Lower lobe of right lung (tissue), 2 donors: ENCODE results near the gene MEGF9. TPM values are rescaled to one million over a fixed set of nuclear protein-coding genes. Genes with fewer than 3 reads are reported as not detected.

Experiments used
- ATAC-seq, 2 donors: fragments of 200-7000 bp; cut with Tn5 transposase; one replicate each; pipeline ENCODE4 v1.9.1; 2020 to 2022; ENCODE audit warnings: mild to moderate bottlenecking in 2 of 2, moderate library complexity in 2 of 2
- DNase-seq: peaks from one replicate; pipeline ENCODE4 v3.0.0-alpha.2; 2020
- H3K27ac ChIP-seq: fragments of 200-600 bp; one replicate; pipeline ENCODE4 v1.8.0; 2022
- H3K27me3 ChIP-seq: fragments of 200-600 bp; one replicate; pipeline ENCODE4 v1.8.0; 2022; ENCODE audit warnings: low read depth
- H3K36me3 ChIP-seq: fragments of 200-600 bp; one replicate; pipeline ENCODE4 v1.8.0; 2022; ENCODE audit warnings: mild to moderate bottlenecking
- H3K4me1 ChIP-seq: fragments of 200-600 bp; one replicate; pipeline ENCODE4 v1.8.0; 2022
- H3K4me3 ChIP-seq: fragments of 200-600 bp; one replicate; pipeline ENCODE4 v1.8.0; 2022; ENCODE audit warnings: mild to moderate bottlenecking
- H3K9me3 ChIP-seq: fragments of 200-600 bp; one replicate; pipeline ENCODE4 v1.8.0; 2022
- intact Hi-C: fragments of 100-400 bp; cut with DNase I; formaldehyde crosslinking; loops from one replicate; pipeline ENCODE4 v1.11.0; 2022
- total RNA-seq: library from RNA; stranded (reverse); fragmentation: NEBNext Ultra II Directional; extraction: Animal tissue kit (Norgen Biotek cat#: 25700); gene quantifications from one replicate; pipeline ENCODE4 v1.2.1, GENCODE V29; 2021
- TF ChIP-seq, protein P1 (sequence below): fragments of 200-600 bp; IDR thresholded peaks from one replicate; pipeline ENCODE4 v1.8.0; 2022; ENCODE audit warnings: antibody characterized with exemption, mild to moderate bottlenecking
- donor health status: DM: no; HTN: yes; CAD: no; lungs with severe emphysema.

Gene MEGF9
- total RNA-seq, 1 donor from 2014 or later, result 71.1 TPM

DNA sequence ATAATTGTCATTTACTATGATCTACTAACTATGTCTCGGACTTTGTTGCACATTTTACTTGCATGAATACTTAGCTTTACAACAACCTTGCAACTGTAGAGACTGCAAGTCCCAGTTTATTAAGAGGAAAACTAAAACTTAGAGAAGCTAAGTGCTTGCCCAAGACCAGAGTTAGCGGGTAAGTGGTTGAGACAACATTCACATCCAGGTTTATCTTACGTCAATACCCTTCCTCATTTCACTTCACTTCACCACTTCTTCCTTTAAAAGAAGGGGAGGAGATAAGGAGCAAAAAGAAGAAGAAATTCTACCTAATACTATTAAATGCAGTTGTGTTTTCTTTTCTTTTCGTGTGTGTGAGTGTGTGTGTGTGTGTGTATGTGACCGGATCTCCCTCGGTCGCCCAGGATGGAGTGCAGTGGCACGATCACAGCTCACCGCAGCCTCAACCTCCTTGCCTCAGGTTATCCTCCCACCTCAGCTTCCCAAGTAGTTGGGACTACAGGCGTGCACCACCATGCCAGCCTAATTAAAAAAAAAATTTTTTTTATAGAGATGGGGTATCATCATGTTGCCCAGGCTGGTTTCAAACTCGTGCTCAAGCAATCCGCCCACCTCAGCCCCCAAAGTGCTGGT is 37.4 kb downstream of the MEGF9 start:
- H3K4me3 ChIP-seq, result no peak overlapping the region
- ATAC-seq, result peak; percentile 71 to 87
- H3K4me1 ChIP-seq, result peaks cover 17% of the 10 kb centered on the region
- H3K9me3 ChIP-seq, result no peaks in the 10 kb centered on the region
- intact Hi-C loops, result no loop called here
- H3K27me3 ChIP-seq, result no peaks in the 10 kb centered on the region
- no peak for DNase-seq
- no peak overlapping the region for H3K27ac ChIP-seq
- H3K36me3 ChIP-seq, result no peaks in the 10 kb centered on the region
- TF ChIP-seq, protein P1, sequence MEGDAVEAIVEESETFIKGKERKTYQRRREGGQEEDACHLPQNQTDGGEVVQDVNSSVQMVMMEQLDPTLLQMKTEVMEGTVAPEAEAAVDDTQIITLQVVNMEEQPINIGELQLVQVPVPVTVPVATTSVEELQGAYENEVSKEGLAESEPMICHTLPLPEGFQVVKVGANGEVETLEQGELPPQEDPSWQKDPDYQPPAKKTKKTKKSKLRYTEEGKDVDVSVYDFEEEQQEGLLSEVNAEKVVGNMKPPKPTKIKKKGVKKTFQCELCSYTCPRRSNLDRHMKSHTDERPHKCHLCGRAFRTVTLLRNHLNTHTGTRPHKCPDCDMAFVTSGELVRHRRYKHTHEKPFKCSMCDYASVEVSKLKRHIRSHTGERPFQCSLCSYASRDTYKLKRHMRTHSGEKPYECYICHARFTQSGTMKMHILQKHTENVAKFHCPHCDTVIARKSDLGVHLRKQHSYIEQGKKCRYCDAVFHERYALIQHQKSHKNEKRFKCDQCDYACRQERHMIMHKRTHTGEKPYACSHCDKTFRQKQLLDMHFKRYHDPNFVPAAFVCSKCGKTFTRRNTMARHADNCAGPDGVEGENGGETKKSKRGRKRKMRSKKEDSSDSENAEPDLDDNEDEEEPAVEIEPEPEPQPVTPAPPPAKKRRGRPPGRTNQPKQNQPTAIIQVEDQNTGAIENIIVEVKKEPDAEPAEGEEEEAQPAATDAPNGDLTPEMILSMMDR, result no peak

GRCh38 chr9:120668399-120668798 is 45.9 kb downstream of the MEGF9 start:
- Histone ChIP-seq H3K27ac (no peak overlapping the region), H3K9me3 (no peaks in the 10 kb centered on the region), H3K4me3 (no peak overlapping the region), H3K36me3 (no peaks in the 10 kb centered on the region), H3K27me3 (no peaks in the 10 kb centered on the region), H3K4me1 (peaks cover 22% of the 10 kb centered on the region)
- TF ChIP-seq, protein P1, result no peak
- DNase-seq (no peak), ATAC-seq (no peak)
- intact Hi-C loops, result no loop called here

DNA sequence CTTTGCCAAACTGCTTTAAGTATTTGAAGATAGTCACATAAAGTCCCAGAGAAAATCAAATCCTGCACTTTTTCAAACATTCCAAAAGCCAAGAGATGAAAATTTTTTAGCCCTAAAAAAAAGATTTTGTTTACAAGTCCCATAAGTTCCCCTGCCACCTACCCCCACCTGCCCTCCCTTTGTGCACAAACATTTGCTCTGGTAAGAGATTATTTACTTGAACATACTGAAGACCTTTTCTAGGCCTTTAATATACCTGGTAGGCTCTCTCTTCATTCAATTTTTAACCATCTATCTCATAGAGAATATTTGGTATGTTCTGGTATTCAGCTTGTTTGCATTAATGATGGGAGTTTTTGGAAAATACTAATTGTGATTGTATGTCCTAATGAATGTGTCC is 50.3 kb downstream of the MEGF9 start:
- DNase-seq (no peak), ATAC-seq (peak in 1 of 2 donors; percentile 31)
- TF ChIP-seq, protein P1, result no peak
- no peaks in the 10 kb centered on the region for H3K9me3 ChIP-seq
- intact Hi-C loops, result no loop called here
- H3K27ac ChIP-seq, result no peak overlapping the region
- H3K4me3 ChIP-seq, result no peak overlapping the region
- H3K4me1 ChIP-seq, result peaks cover 30% of the 10 kb centered on the region
- no peaks in the 10 kb centered on the region for H3K27me3 ChIP-seq
- H3K36me3 ChIP-seq, result peaks cover 4% of the 10 kb centered on the region

- peaks cover 30% of the 10 kb centered on the region for H3K4me1 ChIP-seq
- intact Hi-C loops, result no loop called here
These were observed 50.9 kb downstream of the MEGF9 start for GRCh38 chr9:120663380-120663779.

DNA sequence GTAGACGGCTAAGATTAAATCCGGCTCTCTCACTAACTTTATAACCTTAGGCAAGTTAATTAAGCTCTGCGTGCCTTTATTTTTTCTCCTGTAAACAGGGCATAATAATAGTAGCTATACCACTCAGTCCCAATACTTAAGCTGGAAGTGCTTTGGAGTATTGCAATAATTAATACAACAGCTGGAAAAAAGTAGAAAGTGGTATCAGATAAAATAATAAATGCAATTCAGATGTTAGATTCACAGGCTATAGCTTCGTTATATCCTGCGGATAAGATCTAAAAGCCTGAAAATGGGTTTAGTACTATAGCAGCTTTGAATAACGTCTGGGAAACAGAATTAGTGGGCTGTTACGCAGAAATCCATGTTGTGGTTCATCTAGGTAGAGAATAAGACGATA is 51.8 kb downstream of the MEGF9 start:
- TF ChIP-seq, protein P1, result no peak
- no peak for DNase-seq
- ATAC-seq, result no peak
- no peak overlapping the region for H3K4me3 ChIP-seq
- H3K4me1 ChIP-seq, result peaks cover 30% of the 10 kb centered on the region
- intact Hi-C loops, result no loop called here
- no peak overlapping the region for H3K27ac ChIP-seq
- no peaks in the 10 kb centered on the region for H3K9me3 ChIP-seq
- no peaks in the 10 kb centered on the region for H3K27me3 ChIP-seq
- peaks cover 9% of the 10 kb centered on the region for H3K36me3 ChIP-seq

More at GRCh38 chr9:120663380-120663779, 50.9 kb downstream of the MEGF9 start:
- H3K27ac ChIP-seq, result no peak overlapping the region
- no peaks in the 10 kb centered on the region for H3K9me3 ChIP-seq
- ATAC-seq, result peak in 1 of 2 donors; percentile 24
- TF ChIP-seq, protein P1, result no peak
- no peak overlapping the region for H3K4me3 ChIP-seq
- H3K27me3 ChIP-seq, result no peaks in the 10 kb centered on the region
- no peak for DNase-seq
- peaks cover 9% of the 10 kb centered on the region for H3K36me3 ChIP-seq
